GM12892 (cell line): ENCODE data around the gene ASPHD1.

Experiments used
- POLR2A ChIP-seq: IDR thresholded peaks from 2 replicates; pipeline ENCODE4 v1.6.1; 2011; ENCODE audit warnings: low read depth, low read length, control low read depth
- POLR2AphosphoS5 ChIP-seq: IDR thresholded peaks from 2 replicates; pipeline ENCODE4 v1.6.1; 2011; ENCODE audit warnings: low read depth, low read length, control low read depth

DNA sequence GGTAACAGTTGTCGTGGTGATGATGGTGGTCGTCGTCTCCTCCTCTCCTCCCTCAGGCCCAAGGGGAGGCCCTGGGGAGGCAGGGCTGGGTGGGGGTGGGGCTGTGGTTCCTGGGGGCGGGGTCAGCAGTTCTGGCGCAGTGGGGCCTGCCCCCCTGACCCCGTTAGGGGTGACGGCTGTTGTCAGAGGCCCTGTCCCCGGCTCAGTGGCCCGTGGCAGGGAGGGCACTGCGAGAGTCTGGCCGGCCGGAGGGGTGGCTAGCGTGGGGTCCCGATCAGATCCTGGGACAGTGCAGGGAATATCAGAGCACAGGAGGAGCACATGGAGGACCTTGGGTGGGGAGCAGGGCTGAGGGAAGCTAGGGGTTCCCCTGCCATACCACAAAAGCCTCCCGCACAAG lies 3.4 kb upstream of the ASPHD1 start:
- TF ChIP-seq POLR2A (no peak), POLR2AphosphoS5 (no peak)
